ENCODE results near the gene TNXB. TPM values are rescaled to one million over a fixed set of nuclear protein-coding genes. Genes with fewer than 3 reads are reported as not detected.
A peak's percentile ranks its signal among the peaks of the same experiment; 100 is the strongest.

The TNXB gene
- total RNA-seq, 2 donors from 2014 or later = 4.0 to 9.3 TPM

DNA sequence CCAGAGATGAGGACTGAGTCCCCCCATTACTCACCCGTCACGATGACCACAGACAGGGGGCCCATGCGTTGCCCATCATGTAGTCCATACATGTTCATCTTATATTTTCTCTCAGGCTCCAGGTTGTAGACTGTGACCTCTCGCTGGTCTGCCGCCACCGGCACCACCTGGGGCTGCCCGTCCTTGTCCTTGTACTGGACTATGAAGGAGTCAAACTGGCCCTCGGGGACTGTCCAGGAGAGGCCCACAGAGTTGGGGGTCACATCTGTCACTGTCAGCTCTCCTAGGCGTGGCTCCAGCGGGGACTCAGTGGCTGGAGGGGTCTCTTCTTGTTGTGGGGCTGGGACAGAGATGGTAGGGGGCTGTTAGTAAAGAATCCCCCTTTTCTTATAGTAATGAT is 35.5 kb downstream of the TNXB start:
- Histone ChIP-seq H3K4me1 (ENCODE audit: control insufficient read depth, insufficient read depth, low read length) (no peaks in the 10 kb centered on the region), H3K9ac (ENCODE audit: extremely low read depth, low read length, poor library complexity, severe bottlenecking) (no peak overlapping the region), H3K36me3 (ENCODE audit: control insufficient read depth, insufficient read depth, low read length) (no peaks in the 10 kb centered on the region), H3K27me3 (ENCODE audit: control insufficient read depth, insufficient read depth, low read length, poor library complexity, severe bottlenecking) (no peaks in the 10 kb centered on the region), H3K27ac (ENCODE audit: low read depth, low read length) (no peak overlapping the region), H3K4me3 (ENCODE audit: low read length) (no peak overlapping the region), H3K9me3 (ENCODE audit: control insufficient read depth, low read length) (no peaks in the 10 kb centered on the region)
- TF ChIP-seq, protein P1, sequence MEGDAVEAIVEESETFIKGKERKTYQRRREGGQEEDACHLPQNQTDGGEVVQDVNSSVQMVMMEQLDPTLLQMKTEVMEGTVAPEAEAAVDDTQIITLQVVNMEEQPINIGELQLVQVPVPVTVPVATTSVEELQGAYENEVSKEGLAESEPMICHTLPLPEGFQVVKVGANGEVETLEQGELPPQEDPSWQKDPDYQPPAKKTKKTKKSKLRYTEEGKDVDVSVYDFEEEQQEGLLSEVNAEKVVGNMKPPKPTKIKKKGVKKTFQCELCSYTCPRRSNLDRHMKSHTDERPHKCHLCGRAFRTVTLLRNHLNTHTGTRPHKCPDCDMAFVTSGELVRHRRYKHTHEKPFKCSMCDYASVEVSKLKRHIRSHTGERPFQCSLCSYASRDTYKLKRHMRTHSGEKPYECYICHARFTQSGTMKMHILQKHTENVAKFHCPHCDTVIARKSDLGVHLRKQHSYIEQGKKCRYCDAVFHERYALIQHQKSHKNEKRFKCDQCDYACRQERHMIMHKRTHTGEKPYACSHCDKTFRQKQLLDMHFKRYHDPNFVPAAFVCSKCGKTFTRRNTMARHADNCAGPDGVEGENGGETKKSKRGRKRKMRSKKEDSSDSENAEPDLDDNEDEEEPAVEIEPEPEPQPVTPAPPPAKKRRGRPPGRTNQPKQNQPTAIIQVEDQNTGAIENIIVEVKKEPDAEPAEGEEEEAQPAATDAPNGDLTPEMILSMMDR (conservative IDR thresholded peaks at IDR 0.05) = no peak
- 91 to 95% methylated on average over 7 to 10 of the region's 10 CpGs for WGBS, 2 experiments (ENCODE audit: insufficient coverage in 1 of 2, insufficient read length in 1 of 2)
- Mint-ChIP-seq H3K4me1 (peaks cover 8% of the 10 kb centered on the region), H3K9me3 (no peaks in the 10 kb centered on the region), H3K4me3 (no peak overlapping the region), H3K27ac (no peak overlapping the region), H3K27me3 (ENCODE audit: insufficient read depth) (peaks cover 1% of the 10 kb centered on the region), H3K36me3 (ENCODE audit: low read depth) (no peaks in the 10 kb centered on the region)
- no peak for DNase-seq

DNA sequence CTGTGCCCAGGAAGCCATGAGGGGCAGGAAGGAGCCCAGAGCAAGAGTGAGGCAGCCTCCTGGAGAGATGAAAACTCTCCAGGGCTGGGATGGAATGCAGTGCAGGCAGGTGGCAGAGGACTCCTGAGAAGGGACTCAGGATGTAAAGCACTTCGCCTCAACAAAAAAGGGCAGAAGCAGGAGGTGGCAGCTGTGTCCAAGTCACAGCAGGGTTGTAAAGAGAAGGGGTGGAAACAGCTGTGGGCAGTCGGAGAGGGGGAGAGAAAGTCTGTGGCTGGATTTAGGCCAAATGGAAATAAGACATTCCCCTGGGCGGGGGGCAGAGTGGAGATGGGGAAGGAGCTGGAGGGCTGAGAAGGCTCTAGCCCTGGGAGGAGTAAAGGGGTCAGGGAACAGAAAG is 36.0 kb downstream of the TNXB start:
- no peak overlapping the region for H3K9ac ChIP-seq (ENCODE audit: extremely low read depth, low read length, poor library complexity, severe bottlenecking)
- H3K4me1 Mint-ChIP-seq = peaks cover 8% of the 10 kb centered on the region
- no peak for DNase-seq
- no peaks in the 10 kb centered on the region for H3K9me3 Mint-ChIP-seq
- H3K4me1 ChIP-seq (ENCODE audit: control insufficient read depth, insufficient read depth, low read length) = no peaks in the 10 kb centered on the region
- H3K36me3 Mint-ChIP-seq (ENCODE audit: low read depth) = no peaks in the 10 kb centered on the region
- H3K4me3 ChIP-seq (ENCODE audit: low read length) = no peak overlapping the region
- peaks cover 1% of the 10 kb centered on the region for H3K27me3 Mint-ChIP-seq (ENCODE audit: insufficient read depth)
- H3K9me3 ChIP-seq (ENCODE audit: control insufficient read depth, low read length) = no peaks in the 10 kb centered on the region
- H3K4me3 Mint-ChIP-seq = no peak overlapping the region
- H3K36me3 ChIP-seq (ENCODE audit: control insufficient read depth, insufficient read depth, low read length) = no peaks in the 10 kb centered on the region
- H3K27me3 ChIP-seq (ENCODE audit: control insufficient read depth, insufficient read depth, low read length, poor library complexity, severe bottlenecking) = no peaks in the 10 kb centered on the region
- 43 to 77% methylated on average over 1 to 3 of the region's 3 CpGs for WGBS, 2 experiments (ENCODE audit: insufficient coverage in 1 of 2, insufficient read length in 1 of 2)
- no peak overlapping the region for H3K27ac ChIP-seq (ENCODE audit: low read depth, low read length)
- TF ChIP-seq, protein P1 (conservative IDR thresholded peaks at IDR 0.05) = no peak
- H3K27ac Mint-ChIP-seq = no peak overlapping the region

DNA sequence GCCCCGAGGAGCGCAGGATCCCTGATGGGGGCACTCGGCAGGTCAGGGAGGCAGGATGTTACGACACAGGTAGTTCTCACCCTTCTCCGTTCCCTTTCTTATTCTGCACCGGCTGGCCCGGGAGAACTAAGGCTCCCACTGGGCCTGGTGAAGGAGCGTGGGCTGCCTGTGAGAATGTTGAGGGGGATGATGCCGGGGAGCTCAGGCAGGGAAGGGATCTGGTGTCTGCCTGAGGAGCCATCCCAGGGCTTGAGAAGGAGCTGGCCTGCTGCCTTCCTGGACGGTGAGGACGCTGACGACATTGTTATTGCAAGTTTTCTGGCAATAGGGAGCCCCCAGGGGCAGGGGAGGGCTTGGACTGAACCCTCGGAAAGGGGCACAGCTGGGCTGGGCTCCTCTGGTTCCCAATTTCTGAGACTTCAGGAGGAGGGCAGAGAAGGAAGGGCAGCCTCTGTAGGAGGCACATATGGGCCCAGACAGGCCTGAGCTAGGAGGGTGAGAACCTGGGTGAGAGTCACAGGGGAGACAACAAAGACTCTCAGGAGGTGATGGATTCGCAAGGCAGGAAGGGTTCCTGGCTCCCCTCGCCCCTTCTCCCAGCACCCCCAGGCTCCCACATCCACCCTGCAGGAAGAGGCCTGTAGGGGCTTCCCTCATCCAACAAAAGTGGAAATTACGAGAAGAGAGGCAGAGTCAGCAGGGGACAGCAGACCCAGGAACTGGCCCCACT is 38.2 kb downstream of the TNXB start:
- no peak overlapping the region for H3K9ac ChIP-seq (ENCODE audit: extremely low read depth, low read length, poor library complexity, severe bottlenecking)
- H3K36me3 ChIP-seq (ENCODE audit: control insufficient read depth, insufficient read depth, low read length) = no peaks in the 10 kb centered on the region
- Mint-ChIP-seq H3K27ac (no peak overlapping the region), H3K9me3 (no peaks in the 10 kb centered on the region), H3K27me3 (ENCODE audit: insufficient read depth) (peaks cover 1% of the 10 kb centered on the region), H3K4me3 (no peak overlapping the region), H3K36me3 (ENCODE audit: low read depth) (no peaks in the 10 kb centered on the region), H3K4me1 (peaks cover 8% of the 10 kb centered on the region)
- no peaks in the 10 kb centered on the region for H3K9me3 ChIP-seq (ENCODE audit: control insufficient read depth, low read length)
- no peak overlapping the region for H3K4me3 ChIP-seq (ENCODE audit: low read length)
- H3K27me3 ChIP-seq (ENCODE audit: control insufficient read depth, insufficient read depth, low read length, poor library complexity, severe bottlenecking) = no peaks in the 10 kb centered on the region
- H3K27ac ChIP-seq (ENCODE audit: low read depth, low read length) = no peak overlapping the region
- peak; percentile 80 for DNase-seq
- no peaks in the 10 kb centered on the region for H3K4me1 ChIP-seq (ENCODE audit: control insufficient read depth, insufficient read depth, low read length)
- TF ChIP-seq, protein P1 (conservative IDR thresholded peaks at IDR 0.05) = no peak
- 60 to 76% methylated on average over 5 to 16 of the region's 16 CpGs for WGBS, 2 experiments (ENCODE audit: insufficient coverage in 1 of 2, insufficient read length in 1 of 2)

All from endodermal cell (in vitro differentiated cells).